HepG2 (cell line): Measurements from ENCODE around the gene NCAPD2. TPM values are rescaled to one million over a fixed set of nuclear protein-coding genes. Genes with fewer than 3 reads are reported as not detected.

Source experiments
- ATF3 ChIP-seq: sonication (generic); formaldehyde crosslinking; IDR thresholded peaks from 2 replicates; pipeline ENCODE4 v1.4.0; 2020; ENCODE audit warnings: missing genetic modification reagents
- CREB1 ChIP-seq, 2 experiments: fragments of 450-650 bp in 1 of 2; IDR thresholded peaks; 2 replicates each; pipeline ENCODE4 v1.6.1; 2016 to 2017; ENCODE audit warnings: control low read depth in 1 of 2, mild to moderate bottlenecking in 1 of 2, missing compliant biosample characterization in 1 of 2, missing genetic modification characterization in 1 of 2
- ELF3 ChIP-seq: IDR thresholded peaks from 2 replicates; pipeline ENCODE4 v1.6.1; 2016; ENCODE audit warnings: missing genetic modification reagents, missing compliant biosample characterization
- KLF13 ChIP-seq: sonication (generic); formaldehyde crosslinking; IDR thresholded peaks from 2 replicates; pipeline ENCODE4 v1.4.0; 2020; ENCODE audit warnings: mild to moderate bottlenecking, missing genetic modification reagents
- MBNL3 ChIP-seq: fragments of 250-450 bp; sonication (Bioruptor Pico); conservative IDR thresholded peaks from 2 replicates; pipeline ENCODE4 v1.8.0; 2022; ENCODE audit warnings: mild to moderate bottlenecking, inconsistent platforms
- PRDM10 ChIP-seq: sonication (generic); formaldehyde crosslinking; IDR thresholded peaks from 2 replicates; pipeline ENCODE4 v1.4.0; 2020; ENCODE audit warnings: low read depth, missing genetic modification reagents
- SKIL ChIP-seq: sonication (generic); formaldehyde crosslinking; IDR thresholded peaks from 2 replicates; pipeline ENCODE4 v1.8.0; 2022; ENCODE audit warnings: missing genetic modification reagents, mild to moderate bottlenecking, moderate library complexity, borderline replicate concordance
- SP1 ChIP-seq, 2 experiments: fragments of 450-650 bp in 1 of 2; sonication (generic) in 1 of 2; formaldehyde crosslinking in 1 of 2; IDR thresholded peaks; 2 replicates each; pipeline versions ENCODE4 v1.4.0 to v1.6.1; 2016 to 2020; ENCODE audit warnings: missing genetic modification reagents in 1 of 2
- TCF7L2 ChIP-seq: IDR thresholded peaks from 2 replicates; pipeline ENCODE4 v1.6.1; 2011; ENCODE audit warnings: mild to moderate bottlenecking, low read depth, low read length, moderate library complexity
- TOE1 ChIP-seq: sonication (generic); formaldehyde crosslinking; IDR thresholded peaks from 2 replicates; pipeline ENCODE4 v1.4.0; 2020; ENCODE audit warnings: mild to moderate bottlenecking, missing genetic modification reagents
- WIZ ChIP-seq: sonication (generic); formaldehyde crosslinking; IDR thresholded peaks from 2 replicates; pipeline ENCODE4 v1.5.1; 2020; ENCODE audit warnings: mild to moderate bottlenecking, missing genetic modification reagents
- ZBTB14 ChIP-seq: sonication (generic); formaldehyde crosslinking; IDR thresholded peaks from 2 replicates; pipeline ENCODE4 v1.4.0; 2020; ENCODE audit warnings: missing genetic modification reagents
- ZBTB21 ChIP-seq: sonication (generic); formaldehyde crosslinking; IDR thresholded peaks from 2 replicates; pipeline ENCODE4 v1.4.0; 2020; ENCODE audit warnings: missing genetic modification reagents
- ZBTB42 ChIP-seq: sonication (generic); formaldehyde crosslinking; IDR thresholded peaks from 2 replicates; pipeline ENCODE4 v1.5.0; 2020; ENCODE audit warnings: mild to moderate bottlenecking, missing genetic modification reagents
- ZMYM4 ChIP-seq: sonication (generic); formaldehyde crosslinking; IDR thresholded peaks from 2 replicates; pipeline ENCODE4 v1.8.1; 2023; ENCODE audit warnings: mild to moderate bottlenecking, missing genetic modification reagents
- ZNF18 ChIP-seq: sonication (generic); formaldehyde crosslinking; IDR thresholded peaks from 2 replicates; pipeline ENCODE4 v1.8.0; 2022; ENCODE audit warnings: mild to moderate bottlenecking, missing genetic modification reagents; ENCODE audit not compliant: insufficient replicate concordance
- ZNF607 ChIP-seq: sonication (generic); formaldehyde crosslinking; IDR thresholded peaks from 2 replicates; pipeline ENCODE4 v1.5.1; 2020; ENCODE audit warnings: missing genetic modification reagents, mild to moderate bottlenecking, borderline replicate concordance
- ZNF776 ChIP-seq: sonication (generic); formaldehyde crosslinking; IDR thresholded peaks from 2 replicates; pipeline ENCODE4 v1.4.0; 2020; ENCODE audit warnings: mild to moderate bottlenecking, missing genetic modification reagents
- ZSCAN21 ChIP-seq: sonication (generic); formaldehyde crosslinking; IDR thresholded peaks from 2 replicates; pipeline ENCODE4 v1.8.0; 2022; ENCODE audit warnings: mild to moderate bottlenecking, missing genetic modification reagents, moderate library complexity, borderline replicate concordance
- polyA plus RNA-seq, 8 experiments: library from polyadenylated mRNA; depleted of rRNA in 3 of 8; stranded (reverse) in 7 of 8; unstranded in 1 of 8; fragments of >200 nt; fragmentation: Illumina TruSeq in 4 of 8; extraction: Trizol in 4 of 8; gene quantifications; 2 replicates each; pipeline versions ENCODE4 v1.2.1 to v1.2.3, GENCODE V29; 2011 to 2016; ENCODE audit warnings: low read depth in 4 of 8, missing spikeins in 1 of 8, mixed read lengths in 1 of 8; ENCODE audit not compliant: insufficient read depth in 1 of 8
- total RNA-seq, 5 experiments: library from RNA; depleted of rRNA; stranded (reverse); fragments of >200 nt; fragmentation: Illumina TruSeq; extraction: Trizol; gene quantifications; 2 replicates each; pipeline ENCODE4 v1.2.3, GENCODE V29; 2016; ENCODE audit warnings: low read depth in 1 of 5

The NCAPD2 gene
- total and polyA plus RNA-seq, 2 of the 13 experiments (the other 11 are each of a cell fraction or from before 2014, with no cell fraction given), result 51.1 to 65.6 TPM

GRCh38 chr12:6533923-6534694 is 40.2 kb downstream of the NCAPD2 start, which contains the start of gene GAPDH (continued):
- TF ChIP-seq SP1 (IDR thresholded peaks at IDR 0.05), result no peak
- peak; percentile 50 for TF ChIP-seq SP1 (CRISPR knock-in tag; IDR thresholded peaks at IDR 0.05)
- TF ChIP-seq ZSCAN21 (CRISPR knock-in tag), result no peak
- peak; percentile 29; the same call in 1 of the 2 replicates for TF ChIP-seq ZBTB42 (CRISPR knock-in tag)
- TF ChIP-seq ZNF776 (CRISPR knock-in tag), result no peak; the same call in 1 of the 2 replicates
- TF ChIP-seq WIZ, result no peak
- no peak; the same call in 1 of the 2 replicates for TF ChIP-seq ZBTB21
- no peak for TF ChIP-seq TCF7L2
- TF ChIP-seq TOE1, result no peak
- peak; percentile 43; the same call in 1 of the 2 replicates for TF ChIP-seq ZNF607 (CRISPR knock-in tag)
- TF ChIP-seq MBNL3 (CRISPR knock-in tag), result no peak
- peak; percentile 37 for TF ChIP-seq ELF3 (CRISPR knock-in tag)
- TF ChIP-seq ZNF18 (CRISPR knock-in tag), result peak; percentile 80
- TF ChIP-seq ATF3 (CRISPR knock-in tag), result 0 out of 2 replicates have a peak, but pooled peaks have one; percentile 59
- TF ChIP-seq SKIL, result peak; percentile 9; the same call in 1 of the 2 replicates
- TF ChIP-seq ZMYM4 (CRISPR knock-in tag), result peak; percentile 74
- TF ChIP-seq PRDM10, result no peak; the same call in none of the 2 replicates
- TF ChIP-seq KLF13 (CRISPR knock-in tag), result 0 out of 2 replicates have a peak, but pooled peaks have one; percentile 83
- TF ChIP-seq CREB1 (IDR thresholded peaks at IDR 0.05), result peak; percentile 36; the same call in 1 of the 2 replicates
- TF ChIP-seq CREB1 (CRISPR knock-in tag; IDR thresholded peaks at IDR 0.05), result peak; percentile 76; the same call in 1 of the 2 replicates
- 0 out of 2 replicates have a peak, but pooled peaks have one; percentile 57 for TF ChIP-seq ZBTB14 (CRISPR knock-in tag)
